ENCODE results near the gene AGBL3.

GRCh38 chr7:135083005-135083404, 96.7 kb downstream of the AGBL3 start:
- TF ChIP-seq EZH2 (IDR thresholded peaks at IDR 0.05; ENCODE audit: insufficient read depth, low read length) (no peak), CTCF (IDR thresholded peaks at IDR 0.05; ENCODE audit: insufficient read depth, low read depth, low read length) (no peak)

Measured in astrocyte (in vitro differentiated cells and primary cell).